Activated B cell treated with CpG ODN at 0.5 μM for 24 hours (primary cell): Measurements from ENCODE around the gene EEF2. TPM values are rescaled to one million over a fixed set of nuclear protein-coding genes. Genes with fewer than 3 reads are reported as not detected.

Experiments used
- ATAC-seq: fragments of 200-7000 bp; cut with Tn5 transposase; one replicate; pipeline ENCODE4 v1.10.0; 2021; ENCODE audit warnings: low read depth, mild to moderate bottlenecking, moderate library complexity
- CTCF ChIA-PET: fragments of 350-600 bp; sonication (Branson Sonifier 250); formaldehyde crosslinking; loops from one replicate; lab custom pipeline; 2021; ENCODE audit warnings: antibody characterized with exemption; lab: Charles Lee
- POLR2A ChIA-PET: fragments of 350-600 bp; sonication (Branson Sonifier 250); formaldehyde crosslinking; loops from one replicate; lab custom pipeline; 2021; ENCODE audit warnings: antibody characterized with exemption; lab: Charles Lee
- DNase-seq: peaks from one replicate; pipeline ENCODE4 v3.0.0; 2022
- H3K27ac Mint-ChIP-seq: one replicate; pipeline ENCODE4 v1.8.0; 2020; ENCODE audit warnings: mixed read lengths
- H3K27me3 Mint-ChIP-seq: one replicate; pipeline ENCODE4 v1.8.0; 2021; ENCODE audit warnings: mixed read lengths
- H3K36me3 Mint-ChIP-seq: one replicate; pipeline ENCODE4 v1.8.0; 2021; ENCODE audit warnings: low read depth, mixed read lengths
- H3K4me1 Mint-ChIP-seq: one replicate; pipeline ENCODE4 v1.8.0; 2021; ENCODE audit warnings: mixed read lengths
- H3K4me3 Mint-ChIP-seq: one replicate; pipeline ENCODE4 v1.8.0; 2020; ENCODE audit warnings: mild to moderate bottlenecking, mixed read lengths
- H3K9me3 Mint-ChIP-seq: one replicate; pipeline ENCODE4 v1.8.0; 2020; ENCODE audit warnings: mixed read lengths
- intact Hi-C: fragments of 100-400 bp; cut with micrococcal nuclease; formaldehyde crosslinking; loops from one replicate; pipeline ENCODE4 v1.15.1; 2024
- total RNA-seq: library from RNA; stranded (reverse); gene quantifications from 2 replicates; pipeline ENCODE4 v1.2.3, GENCODE V29; 2022
- TF ChIP-seq, protein P1 (sequence below): fragments of 200-600 bp; IDR thresholded peaks from one replicate; pipeline ENCODE4 v1.8.0; 2022; ENCODE audit warnings: antibody characterized with exemption, mild to moderate bottlenecking

EEF2 gene
- total RNA-seq, 1 donor from 2014 or later, result 2,958 TPM

DNA sequence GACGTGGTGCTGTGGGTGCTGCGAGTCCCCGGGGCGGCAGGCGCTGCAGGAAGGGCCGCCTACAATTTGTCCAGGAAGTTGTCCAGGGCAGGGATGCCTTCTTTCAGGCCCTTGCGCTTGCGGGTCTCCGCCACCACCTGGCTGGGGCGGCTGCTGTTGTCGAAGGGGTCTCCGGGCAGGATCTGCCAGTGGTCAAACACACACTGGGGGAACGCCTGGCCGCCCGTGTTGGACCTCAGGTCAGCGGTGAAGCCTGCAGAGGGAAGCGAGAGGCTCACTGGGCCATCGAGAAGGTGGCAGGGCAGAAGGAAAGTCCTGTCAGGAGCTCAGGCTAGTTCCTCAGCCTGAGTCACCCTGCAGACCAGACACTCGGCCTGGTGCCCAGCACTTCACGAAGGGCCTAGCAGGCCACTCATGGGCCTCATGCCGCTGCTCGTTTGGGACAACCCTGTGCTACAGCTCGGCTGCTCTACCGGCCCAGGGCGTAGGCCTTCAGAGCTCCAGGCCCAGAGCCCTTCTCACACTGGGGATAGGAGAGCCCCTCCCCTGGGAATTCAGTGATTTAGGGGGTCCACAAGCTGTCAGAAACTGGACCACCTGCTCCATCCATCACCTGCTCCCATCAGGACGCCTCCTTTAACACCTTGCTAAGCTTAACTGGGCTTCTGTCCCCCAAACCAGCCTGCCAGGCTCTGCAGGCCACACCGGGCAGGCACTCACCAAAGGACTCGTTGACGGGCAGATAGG, 8.6 kb downstream of the EEF2 start:
- Mint-ChIP-seq H3K4me1 (peaks cover 10% of the 10 kb centered on the region), H3K9me3 (no peaks in the 10 kb centered on the region), H3K27ac (peak overlapping the region; percentile 50), H3K36me3 (peaks cover 66% of the 10 kb centered on the region), H3K27me3 (no peaks in the 10 kb centered on the region), H3K4me3 (no peak overlapping the region)
- intact Hi-C loops, result no loop called here
- ATAC-seq (peak; percentile 7), DNase-seq (no peak)
- TF ChIP-seq, protein P1, sequence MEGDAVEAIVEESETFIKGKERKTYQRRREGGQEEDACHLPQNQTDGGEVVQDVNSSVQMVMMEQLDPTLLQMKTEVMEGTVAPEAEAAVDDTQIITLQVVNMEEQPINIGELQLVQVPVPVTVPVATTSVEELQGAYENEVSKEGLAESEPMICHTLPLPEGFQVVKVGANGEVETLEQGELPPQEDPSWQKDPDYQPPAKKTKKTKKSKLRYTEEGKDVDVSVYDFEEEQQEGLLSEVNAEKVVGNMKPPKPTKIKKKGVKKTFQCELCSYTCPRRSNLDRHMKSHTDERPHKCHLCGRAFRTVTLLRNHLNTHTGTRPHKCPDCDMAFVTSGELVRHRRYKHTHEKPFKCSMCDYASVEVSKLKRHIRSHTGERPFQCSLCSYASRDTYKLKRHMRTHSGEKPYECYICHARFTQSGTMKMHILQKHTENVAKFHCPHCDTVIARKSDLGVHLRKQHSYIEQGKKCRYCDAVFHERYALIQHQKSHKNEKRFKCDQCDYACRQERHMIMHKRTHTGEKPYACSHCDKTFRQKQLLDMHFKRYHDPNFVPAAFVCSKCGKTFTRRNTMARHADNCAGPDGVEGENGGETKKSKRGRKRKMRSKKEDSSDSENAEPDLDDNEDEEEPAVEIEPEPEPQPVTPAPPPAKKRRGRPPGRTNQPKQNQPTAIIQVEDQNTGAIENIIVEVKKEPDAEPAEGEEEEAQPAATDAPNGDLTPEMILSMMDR, result no peak
- POLR2A ChIA-PET, result interaction anchor here (1.6 kb wide), 1 partner anchor 14 kb away, joined by 6 read pairs; no protein-coding TSS in a partner anchor
- CTCF ChIA-PET, result no interaction called here

DNA sequence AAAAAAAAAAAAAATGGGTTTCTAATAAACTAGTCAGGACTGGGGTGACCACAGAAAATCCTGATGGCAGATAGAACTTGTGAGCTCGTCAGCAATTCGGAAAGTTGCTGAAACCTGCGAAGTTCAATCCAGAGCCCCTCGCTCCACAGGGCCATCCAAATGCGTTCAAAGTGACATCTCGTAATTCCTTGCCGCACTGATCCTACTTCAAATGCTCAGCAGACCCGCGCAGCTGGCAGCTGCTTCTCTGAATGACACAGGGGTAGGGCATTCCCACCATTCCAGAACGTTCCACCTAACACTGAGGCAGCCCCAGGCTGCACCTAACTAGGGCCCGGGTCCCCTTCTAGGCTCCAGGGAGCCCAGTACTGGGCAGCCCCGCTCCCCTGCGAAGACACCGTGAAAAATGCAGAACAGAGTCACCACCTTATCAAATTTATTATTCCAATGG, 9.6 kb downstream of the EEF2 start:
- ATAC-seq, result no peak
- no peaks in the 10 kb centered on the region for H3K27me3 Mint-ChIP-seq
- DNase-seq, result no peak
- peaks cover 58% of the 10 kb centered on the region for H3K36me3 Mint-ChIP-seq
- intact Hi-C loops, result no loop called here
- H3K27ac Mint-ChIP-seq, result peak overlapping the region; percentile 18
- ChIA-PET CTCF (interaction anchor here (0.6 kb wide), 1 partner anchor 12 kb away, joined by 4 read pairs; no protein-coding TSS in a partner anchor), POLR2A (interaction anchor here (0.7 to 1.5 kb wide), 6 partner anchors 8 to 271 kb away, joined by 3 to 15 read pairs (median 11); partner anchors contain the start of genes EEF2, MRPL54 and YJU2)
- no peak overlapping the region for H3K4me3 Mint-ChIP-seq
- TF ChIP-seq, protein P1, result no peak
- no peaks in the 10 kb centered on the region for H3K9me3 Mint-ChIP-seq
- H3K4me1 Mint-ChIP-seq, result peaks cover 13% of the 10 kb centered on the region

DNA sequence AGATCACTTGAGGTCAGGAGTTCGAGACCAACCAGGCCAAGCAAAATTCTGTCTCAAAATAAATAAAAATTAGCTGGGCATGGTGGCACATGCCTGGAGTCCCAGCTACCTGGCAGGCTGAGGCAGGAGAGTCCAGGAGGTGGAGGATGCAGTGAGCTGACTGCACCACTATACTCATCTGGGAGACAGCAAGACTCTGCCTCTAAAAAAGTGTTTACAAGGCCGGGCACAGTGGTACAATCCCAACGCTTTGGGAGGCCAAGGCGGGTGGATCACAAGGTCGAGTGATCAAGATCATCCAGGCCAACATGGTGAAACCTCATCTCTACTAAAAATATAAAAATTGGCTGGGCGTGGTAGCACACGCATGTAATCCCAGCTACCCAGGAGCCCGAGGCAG, 10.1 kb downstream of the EEF2 start:
- DNase-seq (no peak), ATAC-seq (no peak)
- Mint-ChIP-seq H3K9me3 (no peaks in the 10 kb centered on the region), H3K36me3 (peaks cover 57% of the 10 kb centered on the region), H3K4me3 (no peak overlapping the region), H3K4me1 (peaks cover 18% of the 10 kb centered on the region), H3K27ac (no peak overlapping the region), H3K27me3 (no peaks in the 10 kb centered on the region)
- intact Hi-C loops, result no loop called here
- TF ChIP-seq, protein P1, result no peak
- POLR2A ChIA-PET, result interaction anchor here (0.7 to 1.5 kb wide), 6 partner anchors 9 to 272 kb away, joined by 3 to 15 read pairs (median 11); partner anchors contain the start of genes EEF2, MRPL54 and YJU2
- CTCF ChIA-PET, result interaction anchor here (0.6 kb wide), 1 partner anchor 12 kb away, joined by 4 read pairs; no protein-coding TSS in a partner anchor

- peaks cover 44% of the 10 kb centered on the region for H3K36me3 Mint-ChIP-seq
- TF ChIP-seq, protein P1, result no peak
- no peaks in the 10 kb centered on the region for H3K27me3 Mint-ChIP-seq
- intact Hi-C loops, result loop anchor here (2.0 to 5.0 kb wide), 5 partner anchors 14 to 399 kb away; partner anchors contain the start of genes APBA3, CACTIN, EEF2 and HMG20B
- H3K9me3 Mint-ChIP-seq, result no peaks in the 10 kb centered on the region
- ChIA-PET POLR2A (interaction anchor here (0.6 to 2.9 kb wide), 7 partner anchors 10 to 258 kb away, joined by 3 to 63 read pairs (median 10); partner anchors contain the start of genes APBA3, EBI3, EEF2 and MRPL54), CTCF (interaction anchor here (0.6 to 1.0 kb wide), 2 partner anchors 17 to 119 kb away, joined by 4 to 6 read pairs; no protein-coding TSS in a partner anchor)
- peak within 1 kb of the TSS; percentile 88 for H3K4me3 Mint-ChIP-seq
- H3K27ac Mint-ChIP-seq, result peak within 1 kb of the TSS; percentile 84
- peak; percentile 94 for DNase-seq
- peak; percentile 97 for ATAC-seq
- peaks cover 27% of the 10 kb centered on the region for H3K4me1 Mint-ChIP-seq
Observed at GRCh38 chr19:3970808-3971598, 14.3 kb downstream of the EEF2 start, which contains the start of gene DAPK3. Gene DAPK3, minus strand, starts transcription at chr19:3971099. Its CDS starts 1,364 bp downstream, at chr19:3969735.
